HG03135 (cell line): Measurements from ENCODE around the gene UBA1.

Experiments used
- ATAC-seq: cut with Tn5 transposase; IDR thresholded peaks from one replicate; pipeline ENCODE4 v1.9.1; 2021; ENCODE audit warnings: mild to moderate bottlenecking, moderate library complexity; ENCODE audit not compliant: unreplicated experiment

UBA1 gene

DNA sequence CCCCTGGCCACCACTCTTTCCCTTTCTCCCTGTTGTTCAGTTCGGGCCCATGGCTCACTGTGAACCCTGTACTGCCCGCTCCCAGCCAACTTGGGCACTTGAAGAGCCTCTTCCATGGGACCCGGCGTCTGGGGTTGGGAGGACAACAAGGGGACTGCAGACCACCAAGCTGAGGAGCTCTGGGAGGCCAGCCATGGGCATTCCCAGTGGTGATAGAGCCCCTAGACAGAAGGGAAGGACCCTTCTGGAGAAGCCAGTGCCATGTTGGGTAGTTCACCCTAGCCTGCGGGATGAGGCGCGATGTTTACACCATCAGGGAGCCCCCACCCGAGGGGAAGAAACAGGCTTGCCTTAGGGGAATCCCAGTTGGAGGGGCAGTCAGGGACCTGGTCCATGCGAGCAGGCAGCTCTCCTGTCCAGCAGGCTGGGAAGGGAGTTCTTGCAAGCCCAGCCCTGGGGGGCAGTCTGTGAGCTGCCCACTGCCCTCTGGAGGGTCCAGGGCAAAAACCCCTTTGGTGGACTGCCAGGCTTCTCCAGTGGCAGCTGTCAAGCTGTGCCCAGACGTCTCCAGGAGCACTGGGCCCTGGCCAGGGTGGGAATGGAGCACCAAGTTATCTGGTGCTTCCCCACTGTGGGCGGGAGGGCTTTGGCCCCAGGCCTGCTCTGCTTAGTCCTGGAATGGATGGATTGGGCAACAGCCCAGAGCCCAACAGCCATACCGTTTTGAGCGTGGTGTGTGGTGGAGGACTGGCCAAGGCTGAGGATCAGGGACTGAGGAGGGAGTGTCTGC, 23.7 kb upstream of the UBA1 start:
- no peak for ATAC-seq

DNA sequence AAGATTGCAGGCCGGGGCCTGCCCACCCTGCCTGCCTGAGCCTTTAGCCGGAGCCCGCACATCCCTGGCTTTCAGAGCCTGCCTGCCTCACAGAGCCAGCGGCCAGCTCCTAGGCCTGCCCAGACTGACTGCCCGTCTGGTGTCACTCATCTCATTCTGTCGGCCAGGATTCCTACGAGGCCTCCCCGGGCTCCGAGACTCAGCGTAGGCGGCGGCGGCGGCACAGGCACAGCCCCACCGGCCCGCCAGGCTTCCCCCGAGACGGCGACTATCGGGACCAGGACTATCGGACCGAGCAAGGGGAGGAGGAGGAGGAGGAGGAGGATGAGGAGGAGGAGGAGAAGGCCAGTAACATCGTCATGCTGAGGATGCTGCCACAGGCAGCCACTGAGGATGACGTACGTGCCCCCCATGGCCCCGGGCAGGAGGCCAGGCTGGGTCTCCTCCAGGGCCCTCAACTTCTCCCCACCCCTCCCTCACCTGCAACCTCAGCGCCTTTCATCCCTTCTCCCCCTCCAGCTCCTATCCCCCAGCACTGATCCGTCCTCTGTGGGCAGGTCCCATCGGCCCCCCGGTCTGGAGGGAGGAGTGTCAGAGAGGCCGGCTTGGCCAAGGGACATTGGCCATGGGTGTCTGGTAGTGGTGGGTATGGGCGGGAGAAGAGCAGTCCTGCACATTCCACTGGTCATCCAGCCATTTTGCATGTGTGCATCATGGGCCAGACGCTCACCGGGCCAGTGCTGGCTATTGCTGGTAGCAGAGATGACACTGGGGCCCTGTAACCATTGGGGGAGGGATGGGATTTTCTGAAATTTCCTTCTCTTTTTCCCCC, 22.6 kb upstream of the UBA1 start:
- no peak for ATAC-seq

DNA sequence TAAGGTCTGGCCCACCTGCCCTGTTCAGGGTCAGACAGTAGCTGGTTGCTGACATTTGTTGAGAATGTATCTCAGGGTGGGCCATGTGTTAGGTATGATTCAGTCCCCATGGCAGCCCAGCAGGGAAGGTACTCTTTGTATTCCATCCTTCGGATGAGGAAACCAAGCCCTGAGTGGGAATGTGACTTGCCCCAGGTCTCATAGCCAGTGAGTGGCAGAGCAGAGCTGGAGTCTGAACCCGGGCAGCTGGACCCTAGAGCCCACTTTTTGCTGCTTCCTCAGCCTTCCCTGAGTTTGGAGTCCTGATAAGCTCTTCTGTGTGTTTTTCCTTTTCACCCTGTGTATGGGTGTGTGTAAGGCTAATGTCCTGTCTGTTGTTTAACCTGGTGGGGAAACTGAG, 21.6 kb upstream of the UBA1 start:
- no peak for ATAC-seq

DNA sequence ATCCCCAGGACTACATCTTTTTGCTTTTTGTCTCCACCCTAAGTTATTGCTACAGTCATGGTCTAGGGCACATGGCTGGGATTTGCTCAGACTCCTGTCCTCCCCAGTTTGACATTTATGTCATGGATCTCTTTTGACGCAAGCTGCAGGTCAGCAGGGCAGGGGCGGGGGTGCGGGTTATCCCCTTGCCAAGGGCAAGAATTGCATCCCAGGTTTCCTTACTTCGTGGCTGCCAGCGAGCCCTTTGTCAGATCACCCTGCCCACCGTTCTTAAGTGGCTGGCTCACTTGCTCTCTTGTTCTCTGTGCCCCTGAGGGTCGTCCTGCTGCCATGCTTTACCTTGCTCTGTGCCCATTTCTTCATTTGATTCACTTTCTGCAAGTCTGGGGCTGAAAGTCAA, 21.1 kb upstream of the UBA1 start:
- no peak for ATAC-seq

DNA sequence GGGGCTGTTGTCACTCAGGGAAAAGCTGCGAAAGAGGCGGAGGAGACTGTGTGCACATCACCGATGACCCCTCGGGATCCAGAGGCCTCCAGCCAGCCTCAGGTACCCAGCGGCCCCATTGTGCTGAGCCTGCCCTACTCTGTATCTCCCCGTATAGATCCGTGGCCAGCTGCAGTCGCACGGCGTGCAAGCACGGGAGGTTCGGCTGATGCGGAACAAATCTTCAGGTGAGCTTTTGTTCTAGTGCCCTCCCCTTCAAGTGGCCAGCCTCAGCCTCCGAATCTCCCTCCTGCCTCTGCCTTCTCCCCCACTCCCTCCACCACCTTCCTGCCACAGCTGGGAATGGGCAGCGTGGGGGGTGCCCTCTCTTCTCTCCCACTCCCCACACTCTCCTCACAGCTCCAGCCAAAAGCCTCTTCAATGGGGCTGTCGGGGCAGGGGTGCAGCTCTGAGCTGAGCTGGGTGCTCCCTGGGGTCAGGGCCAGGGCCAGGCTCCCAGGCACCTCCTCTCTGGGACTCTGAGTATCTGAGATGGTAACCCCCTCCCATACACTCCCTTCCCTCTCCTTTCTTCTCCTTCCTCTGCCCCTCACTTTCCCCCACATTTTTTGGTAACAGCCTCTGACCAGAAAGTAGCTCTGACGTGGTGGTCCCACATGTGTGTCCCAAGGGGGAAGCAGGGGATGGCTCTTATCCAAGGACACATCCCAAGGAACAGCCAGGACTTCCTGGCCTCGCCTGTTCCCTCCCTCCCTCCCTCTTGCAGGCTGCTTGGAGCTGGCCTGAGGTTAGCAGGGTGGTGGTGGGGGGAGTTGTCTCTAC, 20.4 kb upstream of the UBA1 start:
- no peak for ATAC-seq

DNA sequence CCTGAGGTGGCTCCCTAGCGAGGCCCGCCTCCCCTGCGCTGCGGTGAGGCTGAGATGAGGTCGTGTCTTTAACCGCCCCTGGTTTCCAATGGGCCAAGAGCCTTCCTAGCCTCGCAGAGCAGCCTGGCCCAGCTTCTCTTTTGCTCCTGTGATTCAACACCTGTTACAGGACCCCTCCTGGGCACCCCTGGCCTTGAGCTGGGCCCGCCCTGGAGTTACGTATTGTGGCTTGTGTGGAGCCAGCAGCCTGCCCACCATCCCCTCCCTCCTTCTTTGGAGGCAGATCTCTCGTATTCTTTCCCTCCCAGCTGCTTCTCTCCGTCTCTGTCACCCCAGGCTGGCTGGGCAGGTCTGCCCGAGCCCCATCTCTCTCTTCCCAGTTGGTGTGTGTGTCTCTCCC, 19.3 kb upstream of the UBA1 start:
- ATAC-seq, result no peak

DNA sequence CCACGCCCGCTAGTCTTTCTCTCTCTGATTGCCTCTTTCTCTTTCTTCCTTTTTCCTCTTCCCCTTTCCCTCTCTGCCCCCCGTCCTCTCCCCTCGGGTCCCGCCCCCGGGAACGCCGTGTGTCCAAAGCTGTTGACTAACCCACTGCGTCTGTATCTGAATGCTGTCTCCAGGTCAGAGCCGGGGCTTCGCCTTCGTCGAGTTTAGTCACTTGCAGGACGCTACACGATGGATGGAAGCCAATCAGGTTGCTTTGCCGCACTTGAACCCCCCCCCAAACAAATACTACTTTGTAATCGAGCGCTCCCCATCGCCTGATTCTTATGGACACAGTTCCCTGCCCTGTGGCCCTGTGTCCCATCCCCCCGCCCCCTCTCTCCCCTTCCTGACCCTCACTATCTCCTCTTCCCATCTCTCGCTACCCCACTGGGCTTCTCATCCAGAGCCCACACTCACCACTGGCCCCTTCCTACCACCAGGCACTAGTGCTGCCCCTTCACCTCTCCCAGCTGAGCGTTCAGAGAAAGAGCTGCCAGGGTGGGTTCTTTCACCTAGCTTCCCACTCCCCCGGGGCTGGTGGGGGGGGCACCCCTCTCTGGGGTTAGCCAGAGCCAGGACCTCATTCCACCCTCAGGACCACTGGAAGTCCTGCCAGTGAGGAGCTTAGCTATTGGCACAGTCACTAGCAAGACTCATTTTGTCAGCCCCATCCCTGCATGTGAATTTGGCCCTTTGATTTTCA, 18.6 kb upstream of the UBA1 start:
- no peak for ATAC-seq

DNA sequence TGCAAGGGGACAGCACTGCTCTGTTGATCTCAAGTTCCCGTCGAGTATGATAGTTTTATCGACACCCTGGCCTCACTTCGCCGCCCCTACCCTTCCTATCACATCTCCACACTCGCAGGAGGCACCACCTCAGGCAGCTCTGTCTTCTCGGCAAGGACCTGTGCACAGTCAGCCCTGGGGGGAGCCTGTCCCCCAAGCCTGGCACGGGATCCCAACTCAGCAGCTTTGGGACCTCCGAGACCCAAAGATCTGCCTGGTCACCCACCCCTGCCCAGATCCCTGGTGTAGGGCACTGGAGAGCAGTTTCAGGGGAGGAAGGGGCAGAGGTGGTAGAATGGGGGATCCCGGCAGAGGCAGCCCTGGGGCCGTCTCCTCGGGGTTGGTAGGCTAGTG, 18.0 kb upstream of the UBA1 start:
- no peak for ATAC-seq

DNA sequence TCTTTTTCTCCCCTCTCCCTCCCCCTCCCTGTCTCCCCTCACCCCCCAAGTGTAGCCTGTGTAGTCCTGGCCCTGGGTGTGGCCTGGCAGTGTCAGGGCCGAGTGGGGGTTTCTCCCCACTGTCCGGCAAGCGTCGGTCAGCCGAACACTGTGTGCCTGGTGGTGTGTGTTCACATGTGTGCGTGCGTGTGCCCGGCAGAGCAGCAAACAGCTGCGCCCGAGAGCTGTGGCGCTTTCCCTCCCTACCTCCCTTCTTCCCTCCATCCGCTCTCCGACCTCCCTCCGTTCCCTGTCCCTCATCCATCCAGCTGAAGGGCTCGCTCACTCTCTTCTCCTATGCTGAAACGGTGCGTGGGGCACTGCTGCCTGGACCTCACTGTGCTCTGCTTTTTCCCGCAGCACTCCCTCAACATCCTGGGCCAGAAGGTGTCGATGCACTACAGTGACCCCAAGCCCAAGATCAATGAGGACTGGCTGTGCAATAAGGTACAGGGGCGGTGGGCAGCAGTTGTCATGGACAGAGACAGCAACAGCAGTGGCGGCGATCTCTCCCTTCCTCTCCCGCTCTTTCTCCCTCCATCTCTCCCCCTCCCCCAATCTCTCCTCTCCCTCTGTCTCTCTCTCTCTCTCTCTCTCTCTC, 17.4 kb upstream of the UBA1 start:
- ATAC-seq, result no peak

DNA sequence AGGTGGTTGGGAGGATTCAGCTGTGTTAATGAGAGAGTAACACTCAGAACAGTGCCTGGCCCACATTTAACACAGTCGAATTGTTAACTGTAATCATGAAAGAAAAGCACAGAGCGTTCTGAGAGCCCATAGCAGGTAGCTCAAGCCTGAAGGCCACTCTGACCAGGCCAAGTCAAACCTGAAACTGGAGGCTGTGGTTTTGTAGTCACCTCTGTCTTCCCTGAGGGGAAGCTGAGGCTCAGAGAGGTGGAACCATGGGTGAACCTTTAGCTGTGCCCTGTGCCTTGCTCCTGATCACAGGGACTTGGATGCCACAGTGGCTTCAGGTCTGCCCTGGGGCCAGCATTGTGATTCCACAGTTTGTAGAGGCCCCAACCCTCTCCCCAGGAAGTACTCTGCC, 16.6 kb upstream of the UBA1 start:
- no peak for ATAC-seq

DNA sequence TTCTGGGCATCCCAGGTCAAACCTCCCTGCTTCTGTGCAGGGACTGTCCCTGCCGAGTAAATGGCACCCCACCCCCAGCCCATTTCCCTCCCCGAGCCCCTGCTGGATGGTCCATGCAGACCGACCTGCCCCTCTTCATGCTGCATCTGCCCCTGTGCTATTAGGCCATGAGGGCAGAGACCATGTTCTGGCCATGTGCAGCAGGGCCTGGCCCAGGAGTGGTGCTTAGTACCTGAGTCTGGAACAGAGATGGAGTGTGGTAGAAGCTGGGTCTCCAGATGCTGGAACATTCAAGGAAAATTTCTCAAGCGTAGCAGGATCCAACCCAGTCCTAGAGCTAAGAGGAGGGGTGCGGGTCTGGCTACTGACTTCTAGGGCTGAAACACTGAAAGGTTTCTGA, 15.3 kb upstream of the UBA1 start:
- ATAC-seq, result no peak

DNA sequence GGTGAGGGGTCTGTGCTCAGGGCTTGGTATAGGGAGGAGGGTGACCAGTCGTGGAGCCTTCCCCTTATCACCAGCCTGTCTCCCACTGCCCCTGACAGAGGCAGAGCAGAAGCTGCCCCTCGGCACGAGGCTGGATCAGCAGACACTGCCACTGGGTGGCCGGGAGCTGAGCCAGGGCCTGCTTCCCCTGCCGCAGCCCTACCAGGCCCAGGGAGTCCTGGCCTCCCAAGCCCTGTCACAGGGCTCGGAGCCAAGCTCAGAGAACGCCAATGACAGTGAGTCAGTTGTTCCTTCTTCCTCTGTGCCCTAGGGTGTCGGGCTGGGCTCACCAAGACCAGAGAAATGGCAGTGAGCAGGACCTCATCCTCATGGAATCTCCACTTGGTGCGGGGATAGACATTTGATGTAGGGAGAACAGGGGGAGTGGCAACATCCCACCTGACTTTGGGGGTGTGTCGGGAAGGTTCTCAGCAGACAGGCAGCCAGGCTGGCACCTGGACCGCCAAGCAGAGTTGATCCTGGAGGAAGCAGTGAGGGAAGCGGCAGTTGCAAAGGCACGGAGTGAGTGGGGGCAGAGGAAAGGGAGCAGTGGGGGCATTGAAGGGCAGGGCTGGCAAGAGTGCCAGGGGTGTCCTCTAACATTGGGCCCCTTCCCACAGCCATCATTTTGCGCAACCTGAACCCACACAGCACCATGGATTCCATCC, 14.3 kb upstream of the UBA1 start:
- no peak for ATAC-seq

DNA sequence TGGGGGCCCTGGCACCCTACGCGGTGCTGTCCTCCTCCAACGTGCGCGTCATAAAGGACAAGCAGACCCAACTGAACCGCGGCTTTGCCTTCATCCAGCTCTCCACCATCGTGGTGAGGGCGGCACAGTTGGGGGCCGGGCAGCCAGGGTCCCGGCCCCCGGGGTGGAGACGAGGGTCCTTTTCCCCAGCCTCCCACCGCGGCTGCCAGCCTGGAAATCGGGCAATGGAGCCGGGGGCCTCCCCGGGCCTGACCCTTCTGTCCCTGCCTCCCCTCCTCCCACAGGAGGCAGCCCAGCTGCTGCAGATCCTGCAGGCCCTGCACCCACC, 13.7 kb upstream of the UBA1 start:
- no peak for ATAC-seq

DNA sequence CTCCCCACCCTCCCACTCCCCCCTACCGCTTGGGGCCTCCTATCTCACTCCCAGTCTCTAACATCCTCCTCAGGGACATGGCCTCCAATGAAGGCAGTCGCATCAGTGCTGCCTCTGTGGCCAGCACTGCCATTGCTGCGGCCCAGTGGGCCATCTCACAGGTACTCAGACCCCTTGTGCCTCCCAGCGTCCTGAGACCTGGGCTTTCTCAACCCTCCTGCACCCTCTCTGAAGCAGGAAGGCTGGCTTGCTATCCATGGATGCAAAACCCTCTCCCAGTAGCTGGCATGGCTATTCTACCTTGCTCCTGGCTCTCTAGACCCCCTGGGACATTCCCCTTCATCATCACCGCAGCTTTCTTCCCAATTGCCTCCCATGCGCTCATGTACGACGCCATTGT, 13.3 kb upstream of the UBA1 start:
- ATAC-seq, result no peak

DNA sequence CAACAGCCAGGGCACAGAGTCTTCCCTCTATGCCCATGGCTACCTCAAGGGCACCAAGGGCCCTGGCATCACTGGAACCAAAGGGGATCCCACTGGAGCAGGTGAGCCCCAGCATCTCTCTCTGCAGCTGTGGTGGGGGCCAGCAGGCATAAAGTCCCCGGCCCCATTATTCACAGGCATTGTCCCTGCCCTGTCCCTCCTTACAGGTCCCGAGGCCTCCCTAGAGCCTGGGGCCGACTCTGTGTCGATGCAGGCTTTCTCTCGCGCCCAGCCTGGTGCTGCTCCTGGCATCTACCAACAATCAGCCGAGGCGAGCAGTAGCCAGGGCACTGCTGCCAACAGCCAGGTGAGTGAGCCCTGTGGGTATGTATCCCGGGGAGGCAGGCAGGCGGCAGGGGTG, 12.3 kb upstream of the UBA1 start:
- no peak for ATAC-seq

DNA sequence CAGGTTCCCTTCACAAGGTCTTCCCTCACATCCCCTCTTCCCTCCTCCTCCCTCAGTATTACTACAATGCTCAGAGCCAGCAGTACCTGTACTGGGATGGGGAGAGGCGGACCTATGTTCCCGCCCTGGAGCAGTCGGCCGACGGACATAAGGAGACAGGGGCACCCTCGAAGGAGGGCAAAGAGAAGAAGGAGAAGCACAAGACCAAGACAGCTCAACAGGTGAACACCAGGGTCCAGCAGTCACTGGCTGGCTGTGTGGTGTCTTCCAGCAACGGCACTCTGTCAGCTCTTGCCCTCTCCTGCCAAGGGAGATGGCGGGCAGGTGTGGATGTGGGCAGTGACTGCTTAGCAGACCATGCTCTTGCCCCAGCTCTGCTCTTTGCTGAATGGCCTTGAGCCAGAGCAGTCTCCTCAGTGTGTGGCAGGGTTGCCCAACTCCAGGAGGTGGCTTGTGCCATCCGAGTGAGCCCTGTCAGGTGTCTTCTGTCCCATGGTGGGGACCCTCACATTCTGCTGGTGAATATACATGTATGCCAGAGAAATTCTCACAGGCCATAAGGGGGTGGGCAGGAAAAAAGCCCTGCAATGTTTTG, 11.4 kb upstream of the UBA1 start:
- ATAC-seq, result no peak

DNA sequence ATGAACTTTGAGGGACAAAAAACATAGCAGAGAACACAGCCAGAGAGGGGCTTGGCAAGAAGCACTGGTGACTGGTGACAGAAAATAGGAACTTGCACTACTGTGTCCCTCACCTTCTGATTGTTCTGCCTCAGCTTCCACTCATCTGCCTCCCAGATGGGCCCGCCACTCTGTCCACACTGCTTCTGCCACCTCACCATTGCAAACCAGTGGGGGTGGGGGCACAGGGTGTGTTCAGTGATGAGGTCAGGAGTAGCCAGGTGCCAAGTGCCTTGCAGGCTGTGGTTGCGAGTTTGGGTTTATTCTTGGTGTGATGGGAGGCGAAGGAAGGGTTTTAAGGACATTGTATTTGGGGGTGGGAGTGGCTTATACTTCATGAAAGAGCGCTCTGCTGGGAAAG, 9.1 kb upstream of the UBA1 start:
- no peak for ATAC-seq

DNA sequence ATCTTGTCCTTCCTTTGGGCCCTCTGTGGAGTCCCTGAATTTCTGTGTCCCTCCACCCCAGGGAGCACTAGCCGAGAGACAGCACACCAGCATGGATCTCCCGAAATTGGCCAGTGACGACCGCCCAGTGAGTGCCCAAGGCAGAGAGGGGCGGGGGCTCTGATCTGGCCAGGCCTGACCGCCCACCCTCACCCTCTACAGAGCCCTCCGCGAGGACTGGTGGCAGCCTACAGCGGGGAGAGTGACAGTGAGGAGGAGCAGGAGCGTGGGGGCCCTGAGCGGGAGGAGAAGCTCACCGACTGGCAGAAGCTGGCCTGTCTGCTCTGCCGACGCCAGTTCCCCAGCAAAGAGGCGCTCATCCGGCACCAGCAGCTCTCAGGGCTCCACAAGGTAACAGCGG, 8.4 kb upstream of the UBA1 start:
- no peak for ATAC-seq

DNA sequence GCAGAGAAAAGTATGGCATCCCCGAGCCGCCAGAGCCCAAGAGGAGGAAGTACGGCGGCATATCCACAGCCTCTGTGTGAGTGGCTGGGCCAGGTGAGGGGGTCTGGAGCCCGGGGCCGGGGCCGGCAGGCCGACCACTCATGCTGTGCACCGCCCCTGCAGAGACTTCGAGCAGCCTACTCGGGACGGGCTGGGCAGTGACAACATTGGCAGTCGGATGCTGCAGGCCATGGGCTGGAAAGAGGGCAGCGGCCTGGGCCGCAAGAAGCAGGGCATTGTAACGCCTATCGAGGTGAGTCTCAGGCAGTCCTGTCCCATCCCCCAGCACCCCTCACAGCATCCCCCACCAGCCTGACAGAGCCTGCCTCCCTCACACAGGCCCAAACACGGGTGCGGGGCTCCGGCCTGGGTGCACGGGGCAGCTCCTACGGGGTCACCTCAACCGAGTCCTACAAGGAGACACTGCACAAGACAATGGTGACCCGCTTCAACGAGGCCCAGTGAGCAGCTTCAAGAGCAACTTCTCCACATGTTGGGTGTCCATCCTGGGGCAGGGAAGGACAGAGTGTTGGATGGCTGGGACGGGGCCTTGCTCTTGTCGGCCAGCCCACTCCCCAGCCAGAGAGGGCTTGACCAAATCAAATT, 7.4 kb upstream of the UBA1 start:
- ATAC-seq, result no peak
